ENCODE results near the gene SCP2. TPM values are rescaled to one million over a fixed set of nuclear protein-coding genes. Genes with fewer than 3 reads are reported as not detected.
A peak's percentile ranks its signal among the peaks of the same experiment; 100 is the strongest.

Gene SCP2
- total RNA-seq, 1 experiment from 2014 or later, result 125 TPM

GRCh38 chr1:53037159-53037558 lies 110.1 kb downstream of the SCP2 start:
- no peak for DNase-seq (ENCODE audit: low read depth)

DNA sequence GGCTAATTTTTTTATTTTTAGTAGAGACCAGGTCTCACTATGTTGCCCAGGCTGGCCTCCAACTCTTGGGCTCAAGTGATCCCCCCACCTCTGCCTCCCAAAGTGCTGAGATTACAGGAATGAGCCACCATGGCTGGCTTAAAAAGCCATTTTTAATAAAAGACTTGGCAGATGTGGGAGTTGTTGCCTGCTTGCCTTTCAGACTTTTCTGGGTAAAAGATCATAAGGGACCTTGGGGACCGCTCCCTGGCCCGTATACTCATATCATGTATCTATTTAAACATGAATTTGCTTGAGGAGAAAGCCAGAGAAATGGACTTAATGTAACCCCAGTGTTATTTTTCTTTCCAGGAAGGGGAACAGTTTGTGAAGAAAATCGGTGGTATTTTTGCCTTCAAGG lies 111.5 kb downstream of the SCP2 start:
- DNase-seq (ENCODE audit: low read depth), result no peak

GRCh38 chr1:53043271-53043670 lies 116.2 kb downstream of the SCP2 start:
- DNase-seq (ENCODE audit: low read depth), result no peak

DNA sequence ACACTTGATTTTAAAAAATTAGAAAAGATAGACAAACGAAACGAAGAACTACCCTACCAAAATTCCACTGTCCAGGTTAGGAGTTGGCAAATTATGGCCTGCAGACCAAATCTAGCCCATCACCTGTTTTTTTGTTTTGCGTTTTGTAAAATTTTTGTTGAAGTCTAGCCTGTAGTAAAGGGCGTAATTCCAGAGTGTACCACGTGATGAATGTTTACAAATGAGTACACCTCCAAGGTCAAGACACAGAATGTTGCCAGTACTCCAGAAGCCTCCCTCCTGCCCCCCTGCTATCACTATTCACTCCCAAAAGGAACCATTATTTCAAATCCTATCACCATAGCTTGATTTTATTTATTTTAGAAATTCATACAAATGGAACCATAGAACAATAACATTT lies 117.8 kb downstream of the SCP2 start:
- DNase-seq (ENCODE audit: low read depth), result no peak

GRCh38 chr1:53046930-53047329 lies 119.9 kb downstream of the SCP2 start:
- DNase-seq (ENCODE audit: low read depth), result no peak

DNA sequence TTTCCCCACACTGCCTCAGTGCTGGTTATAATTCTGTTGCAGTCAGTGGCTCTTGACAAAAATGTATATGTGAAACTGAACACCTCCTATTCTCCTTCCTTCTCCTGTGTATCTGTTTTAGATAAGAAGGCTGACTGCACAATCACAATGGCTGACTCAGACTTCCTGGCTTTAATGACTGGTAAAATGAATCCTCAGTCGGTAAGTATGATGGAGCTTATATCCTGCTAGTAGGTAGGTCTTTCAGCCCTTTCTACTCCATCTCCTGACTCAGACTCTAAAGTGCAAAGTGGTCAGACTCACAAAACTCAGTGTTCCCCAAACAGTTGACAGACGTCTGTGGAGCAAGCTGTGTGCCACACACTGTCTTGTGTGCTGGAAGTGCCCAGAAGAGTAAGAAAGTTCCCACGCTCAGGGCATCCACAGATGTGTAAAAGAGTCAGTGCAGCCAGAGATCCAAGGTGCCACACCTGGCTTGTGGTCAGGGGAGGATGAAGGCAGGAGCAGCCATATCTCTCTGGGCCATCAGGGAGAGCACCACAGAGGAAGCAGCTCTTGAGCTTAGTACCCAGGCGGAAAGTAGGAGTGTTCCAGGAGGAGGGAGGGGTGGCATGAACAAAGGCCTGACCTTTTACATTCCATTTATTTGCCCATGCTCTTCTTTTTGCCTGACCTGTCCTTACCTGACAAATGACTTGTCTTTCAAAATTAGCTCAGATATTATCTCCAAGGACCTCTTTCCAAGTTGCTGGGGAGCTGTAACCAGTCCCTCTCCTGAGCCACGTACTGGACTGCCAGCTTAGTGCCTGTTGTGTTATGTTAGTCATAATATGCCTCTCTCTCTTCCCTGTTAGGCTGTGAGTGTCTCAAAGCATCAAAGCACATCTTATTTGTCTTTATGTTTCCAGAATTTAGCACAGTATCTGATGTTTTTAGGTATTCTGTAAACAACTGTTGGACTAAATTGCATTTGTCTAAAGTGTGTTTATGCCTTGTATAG lies 121.0 kb downstream of the SCP2 start:
- DNase-seq (ENCODE audit: low read depth), result peak; percentile 14

DNA sequence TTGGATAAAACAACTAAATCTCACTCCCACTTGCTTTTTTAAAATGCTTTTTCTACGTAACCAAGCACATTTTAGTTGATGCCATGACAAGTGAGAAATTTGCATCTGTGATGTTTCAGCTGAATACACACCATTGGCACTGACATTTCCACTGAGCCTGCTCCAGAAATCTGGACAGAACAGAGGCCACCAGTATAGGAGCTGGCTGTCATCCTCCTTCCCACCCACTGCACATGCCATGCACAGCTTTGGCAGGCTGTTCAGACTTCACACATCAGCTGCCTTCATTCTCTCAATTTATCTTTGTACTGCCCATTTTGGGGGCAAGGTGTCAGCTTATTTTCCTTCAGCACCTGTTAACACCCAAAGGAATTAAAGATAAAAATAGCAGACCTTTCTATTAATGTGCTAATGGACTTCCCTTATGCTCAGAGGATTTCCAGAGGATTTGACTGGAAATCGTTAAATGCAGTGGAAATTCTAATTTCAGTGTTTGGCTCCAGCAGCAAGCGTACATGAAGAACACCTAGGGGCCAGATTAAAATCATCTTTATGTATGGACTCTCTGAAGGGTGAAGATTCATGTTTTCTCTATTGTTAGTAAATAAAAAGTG lies 122.0 kb downstream of the SCP2 start:
- no peak for DNase-seq (ENCODE audit: low read depth)

- DNase-seq (ENCODE audit: low read depth), result no peak
Observed at GRCh38 chr1:53049574-53049967, 122.5 kb downstream of the SCP2 start.

DNA sequence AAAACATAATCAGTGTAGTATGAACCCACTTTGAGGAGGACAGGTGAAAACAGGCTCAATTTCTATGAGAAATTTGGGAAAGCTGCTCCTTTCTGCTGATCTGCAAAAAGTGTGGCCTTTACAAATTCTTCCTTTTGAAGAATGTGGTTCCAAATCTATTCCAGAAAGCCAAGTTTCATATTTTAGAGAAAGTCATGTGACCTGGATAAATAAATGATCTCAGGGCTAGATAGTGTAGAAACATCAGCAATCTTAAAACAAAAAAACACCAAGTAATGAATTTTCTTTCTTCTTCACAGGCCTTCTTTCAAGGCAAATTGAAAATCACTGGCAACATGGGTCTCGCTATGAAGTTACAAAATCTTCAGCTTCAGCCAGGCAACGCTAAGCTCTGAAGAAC lies 123.2 kb downstream of the SCP2 start:
- no peak for DNase-seq (ENCODE audit: low read depth)

GRCh38 chr1:53051676-53052075 lies 124.6 kb downstream of the SCP2 start:
- no peak for DNase-seq (ENCODE audit: low read depth)

GRCh38 chr1:53057127-53057526 lies 130.1 kb downstream of the SCP2 start:
- DNase-seq (ENCODE audit: low read depth), result no peak

GRCh38 chr1:53060579-53060978 lies 133.5 kb downstream of the SCP2 start:
- DNase-seq (ENCODE audit: low read depth), result no peak

DNA sequence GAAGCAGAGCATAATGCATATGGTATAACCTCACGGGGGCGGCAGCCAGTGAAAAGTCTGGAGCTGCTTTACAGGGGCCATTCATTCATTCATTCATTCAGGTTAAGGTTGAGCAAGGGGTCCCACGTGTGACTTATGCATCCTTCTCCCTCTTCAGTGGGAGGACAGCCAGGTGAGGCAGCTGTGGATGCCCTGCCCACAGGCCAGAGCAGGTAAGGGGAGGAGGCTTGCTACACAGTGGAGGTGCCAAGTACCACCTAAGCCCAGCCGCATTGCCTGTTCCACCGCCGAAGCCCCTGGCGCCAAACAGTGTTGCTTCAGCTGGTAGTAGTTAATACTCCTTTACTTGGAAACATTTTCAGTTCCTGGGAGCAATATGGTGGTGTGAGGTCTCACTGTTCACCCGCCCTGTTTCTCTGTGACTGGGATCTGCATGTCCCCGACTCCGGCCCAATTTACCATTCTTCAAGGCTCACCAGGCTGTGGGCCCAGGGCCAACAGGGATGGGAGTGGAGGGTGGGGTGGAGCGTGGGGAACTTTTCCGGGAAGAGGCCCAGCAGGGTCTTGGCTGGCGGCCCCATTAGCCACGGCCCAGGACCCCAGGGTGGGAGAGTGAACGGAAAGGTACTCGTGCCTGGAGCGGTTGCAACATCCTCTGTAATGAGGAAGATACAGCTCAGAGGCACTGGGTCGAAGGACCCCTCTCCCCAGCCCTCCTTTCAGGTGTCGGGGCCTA lies 134.2 kb downstream of the SCP2 start:
- no peak for DNase-seq (ENCODE audit: low read depth)

DNA sequence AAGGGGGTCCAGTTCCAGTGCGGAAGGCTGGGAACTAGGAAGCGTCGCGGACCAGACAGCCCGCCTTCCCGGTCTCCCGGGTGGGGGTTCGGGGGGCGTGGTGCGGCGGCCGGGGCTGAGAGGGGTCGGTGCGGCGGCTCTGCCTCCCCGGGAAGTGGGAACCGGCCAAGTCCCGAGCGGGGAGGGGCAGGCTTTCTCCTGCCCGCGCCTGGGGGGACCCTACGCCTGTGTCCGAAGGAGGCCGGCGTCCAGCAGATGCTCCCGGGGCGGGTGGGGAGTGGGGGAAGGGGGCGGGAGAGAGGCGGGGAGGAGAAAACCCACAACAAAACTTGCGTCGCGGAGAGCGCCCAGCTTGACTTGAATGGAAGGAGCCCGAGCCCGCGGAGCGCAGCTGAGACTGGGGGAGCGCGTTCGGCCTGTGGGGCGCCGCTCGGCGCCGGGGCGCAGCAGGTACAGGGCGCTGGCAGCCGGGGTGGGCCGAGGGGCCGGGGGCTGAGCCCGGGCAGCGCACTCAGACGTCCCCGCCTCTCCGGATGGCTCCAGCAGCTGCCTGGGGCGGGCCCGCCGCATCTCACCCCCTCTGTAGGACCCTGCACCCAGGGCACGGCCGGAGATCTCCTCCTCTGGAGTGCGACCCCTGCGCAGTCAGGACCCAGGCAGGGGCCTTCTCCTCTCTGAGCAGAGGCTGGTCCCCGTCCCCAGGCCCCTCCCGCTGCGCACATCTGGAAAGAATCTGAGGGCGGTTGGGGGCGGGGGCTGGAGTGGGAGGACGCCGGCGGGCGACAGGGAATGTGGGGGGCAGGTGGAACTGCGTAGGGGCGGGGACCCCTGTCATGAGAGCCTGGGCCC lies 135.0 kb downstream of the SCP2 start, which contains the start of gene PODN:
TSS of gene PODN (plus strand) at position 355 of the 849 bp plus-strand sequence. CDS start 7,643 bp downstream, outside the sequence.
- peak; percentile 6 for DNase-seq (ENCODE audit: low read depth)

GRCh38 chr1:53062708-53063591 lies 135.9 kb downstream of the SCP2 start:
- DNase-seq (ENCODE audit: low read depth), result no peak

DNA sequence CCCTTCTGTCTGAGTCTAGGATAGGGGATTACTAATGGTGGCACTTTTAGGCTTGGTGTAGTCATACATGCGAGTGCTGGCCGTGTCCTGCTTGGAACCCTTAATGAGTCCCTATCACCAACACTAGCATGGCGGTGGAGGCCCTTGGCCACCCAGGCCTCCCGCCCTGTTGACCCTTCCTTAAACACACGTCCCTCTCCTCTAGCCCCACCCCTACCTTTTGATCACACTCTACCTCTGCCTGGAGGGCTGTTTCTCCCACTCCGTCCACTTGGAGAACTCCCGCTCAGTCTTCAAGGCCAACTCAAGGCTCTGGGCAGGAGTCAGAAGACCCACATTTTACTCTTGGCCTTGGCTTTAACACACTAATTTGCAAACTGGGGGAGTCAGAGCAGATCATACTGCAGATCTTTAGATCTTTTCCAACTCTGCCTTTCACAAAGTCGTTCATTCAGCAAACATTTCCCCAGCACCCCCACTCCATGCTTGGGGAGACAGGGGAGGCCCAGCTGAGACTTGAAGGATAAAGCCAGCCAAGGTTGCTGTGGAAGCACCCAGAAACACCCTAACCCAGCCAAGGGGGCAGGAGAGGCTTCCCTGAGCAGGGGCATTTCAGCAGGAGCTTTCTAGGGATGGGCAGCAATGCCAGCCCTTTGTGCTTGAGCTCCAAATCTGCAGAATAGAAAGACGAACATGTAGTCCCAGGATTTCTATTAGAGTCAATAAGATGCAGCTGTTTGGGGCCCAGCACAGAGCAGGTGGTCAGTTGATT lies 136.9 kb downstream of the SCP2 start:
- DNase-seq (ENCODE audit: low read depth), result no peak

DNA sequence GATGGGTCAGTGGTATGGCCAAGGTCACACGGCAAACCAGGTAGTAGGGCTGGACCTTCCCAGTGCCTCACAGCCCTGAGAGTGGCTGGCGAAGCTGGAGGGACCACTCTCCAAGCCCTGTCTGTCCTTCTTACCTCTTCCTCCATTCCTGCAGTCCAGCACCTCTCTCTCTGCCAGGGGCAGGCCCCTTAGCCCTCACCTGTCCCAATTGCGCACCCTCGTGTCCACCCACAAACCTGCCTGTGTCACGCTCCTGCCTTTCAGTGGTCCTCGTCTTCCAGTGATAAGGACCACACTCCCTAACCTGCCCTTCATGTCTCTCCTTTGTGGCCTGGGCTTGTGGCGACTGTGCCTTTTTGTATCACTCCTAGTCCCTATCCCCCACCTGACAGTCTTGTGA lies 138.3 kb downstream of the SCP2 start:
- DNase-seq (ENCODE audit: low read depth), result no peak

DNA sequence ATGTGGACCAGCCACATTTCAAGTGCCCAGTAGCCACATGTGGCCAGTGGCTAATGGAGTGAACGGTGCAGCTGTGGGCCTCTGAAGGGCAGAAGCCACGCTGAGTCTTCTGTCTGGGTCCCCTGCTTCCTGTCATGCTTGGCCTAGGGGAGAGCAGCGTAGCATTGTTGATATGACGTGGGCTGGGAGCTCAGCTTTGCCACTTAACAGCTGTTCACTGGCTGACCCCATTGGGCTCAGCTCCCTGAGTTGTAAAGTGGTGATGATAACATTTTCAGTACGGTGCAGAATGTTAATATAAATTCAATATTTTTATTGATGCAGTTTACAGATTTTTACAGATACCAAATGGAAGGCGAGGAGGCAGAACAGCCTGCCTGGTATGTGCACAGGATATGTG lies 139.4 kb downstream of the SCP2 start:
- no peak for DNase-seq (ENCODE audit: low read depth)

Data from LHCN-M2 (cell line).